Measurements from ENCODE around the gene NBEAL2.

Gene NBEAL2, protein sequence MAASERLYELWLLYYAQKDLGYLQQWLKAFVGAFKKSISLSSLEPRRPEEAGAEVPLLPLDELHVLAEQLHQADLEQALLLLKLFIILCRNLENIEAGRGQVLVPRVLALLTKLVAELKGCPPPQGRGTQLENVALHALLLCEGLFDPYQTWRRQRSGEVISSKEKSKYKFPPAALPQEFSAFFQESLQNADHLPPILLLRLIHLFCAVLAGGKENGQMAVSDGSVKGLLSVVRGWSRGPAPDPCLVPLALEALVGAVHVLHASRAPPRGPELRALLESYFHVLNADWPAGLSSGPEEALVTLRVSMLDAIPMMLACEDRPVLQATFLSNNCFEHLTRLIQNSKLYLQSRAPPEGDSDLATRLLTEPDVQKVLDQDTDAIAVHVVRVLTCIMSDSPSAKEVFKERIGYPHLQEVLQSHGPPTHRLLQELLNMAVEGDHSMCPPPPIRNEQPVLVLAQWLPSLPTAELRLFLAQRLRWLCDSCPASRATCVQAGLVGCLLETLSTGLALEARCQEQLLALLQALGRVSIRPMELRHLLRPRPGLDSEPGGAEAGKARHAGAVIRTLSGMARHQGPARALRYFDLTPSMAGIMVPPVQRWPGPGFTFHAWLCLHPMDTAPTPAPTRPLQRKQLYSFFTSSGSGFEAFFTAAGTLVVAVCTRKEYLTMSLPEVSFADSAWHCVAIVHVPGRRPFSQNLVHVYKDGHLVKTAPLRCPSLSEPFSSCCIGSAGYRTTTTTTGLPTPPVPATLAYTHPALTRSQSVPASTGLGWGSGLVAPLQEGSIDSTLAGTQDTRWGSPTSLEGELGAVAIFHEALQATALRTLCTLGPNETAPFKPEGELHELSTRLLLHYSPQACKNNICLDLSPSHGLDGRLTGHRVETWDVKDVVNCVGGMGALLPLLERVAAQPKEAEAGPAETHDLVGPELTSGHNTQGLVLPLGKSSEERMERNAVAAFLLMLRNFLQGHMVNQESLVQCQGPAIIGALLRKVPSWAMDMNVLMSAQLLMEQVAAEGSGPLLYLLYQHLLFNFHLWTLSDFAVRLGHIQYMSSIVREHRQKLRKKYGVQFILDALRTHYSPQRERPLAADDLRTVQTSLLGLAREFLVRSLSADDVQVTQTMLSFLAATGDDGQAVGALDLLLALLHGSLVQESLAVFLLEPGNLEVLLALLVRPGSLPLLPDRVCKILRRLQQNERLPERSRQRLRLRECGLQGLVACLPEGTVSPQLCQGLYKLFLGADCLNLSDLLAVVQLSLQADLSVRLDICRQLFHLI (N-terminal part only)

DNA sequence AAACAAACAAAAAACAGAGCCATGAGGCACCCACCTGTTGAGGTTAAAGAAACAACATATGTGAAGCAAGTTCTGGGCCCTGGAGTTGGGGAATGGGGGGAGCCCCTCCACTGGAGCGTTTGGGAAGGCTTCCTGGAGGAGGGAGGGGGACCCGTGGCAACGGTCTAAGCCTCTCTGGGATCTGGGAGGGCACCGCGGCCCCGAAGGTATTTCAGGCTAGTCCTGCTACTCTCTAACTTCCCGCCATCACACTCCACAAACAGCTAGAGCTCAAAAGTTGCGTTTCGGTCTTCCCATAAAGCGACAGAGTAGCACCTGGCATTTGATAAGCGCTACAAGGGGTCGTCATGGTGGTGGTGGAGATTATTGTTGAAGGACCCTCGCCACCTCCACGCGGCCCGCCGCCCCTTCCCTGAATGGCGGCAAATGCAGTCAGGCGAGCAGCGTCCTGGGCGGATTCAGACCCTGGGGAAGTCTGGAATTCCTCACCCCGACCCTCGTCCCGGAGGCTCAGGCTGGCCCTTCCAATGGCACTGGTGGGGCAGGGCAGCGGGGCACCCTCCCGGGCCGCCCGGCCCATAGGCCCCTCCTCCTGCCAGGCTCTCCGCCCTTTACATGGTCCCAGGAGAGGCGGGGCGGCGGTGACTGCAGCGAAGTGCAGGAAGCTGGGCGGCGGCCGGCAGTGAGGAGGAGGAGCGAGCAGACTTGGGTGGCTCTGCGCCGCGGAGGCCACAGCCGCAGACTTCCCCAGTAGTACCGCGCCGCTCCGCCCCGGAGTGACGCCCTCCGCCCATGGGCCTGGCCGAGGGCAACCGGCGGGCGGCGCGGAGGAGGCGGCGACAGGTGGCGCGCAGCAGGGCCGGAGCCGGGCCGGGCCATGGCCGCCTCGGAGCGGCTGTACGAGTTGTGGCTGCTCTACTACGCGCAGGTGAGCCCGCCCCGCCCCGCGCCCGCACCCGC, at the start of gene NBEAL2:
TSS of gene NBEAL2 (plus strand) at position 682 of the 960 bp plus-strand sequence. CDS start at position 878, 196 bp downstream.
- no peaks in the 10 kb centered on the region for H3K9me3 Mint-ChIP-seq
- H3K27ac Mint-ChIP-seq: peak within 1 kb of the TSS; percentile 94
- peaks cover 66% of the 10 kb centered on the region for H3K4me1 Mint-ChIP-seq (ENCODE audit: low read depth)
- H3K36me3 Mint-ChIP-seq (ENCODE audit: low read depth): peaks cover 35% of the 10 kb centered on the region
- H3K27me3 Mint-ChIP-seq: no peaks in the 10 kb centered on the region
- DNase-seq: peak; percentile 96
- peak within 1 kb of the TSS; percentile 87 for H3K4me3 Mint-ChIP-seq

DNA sequence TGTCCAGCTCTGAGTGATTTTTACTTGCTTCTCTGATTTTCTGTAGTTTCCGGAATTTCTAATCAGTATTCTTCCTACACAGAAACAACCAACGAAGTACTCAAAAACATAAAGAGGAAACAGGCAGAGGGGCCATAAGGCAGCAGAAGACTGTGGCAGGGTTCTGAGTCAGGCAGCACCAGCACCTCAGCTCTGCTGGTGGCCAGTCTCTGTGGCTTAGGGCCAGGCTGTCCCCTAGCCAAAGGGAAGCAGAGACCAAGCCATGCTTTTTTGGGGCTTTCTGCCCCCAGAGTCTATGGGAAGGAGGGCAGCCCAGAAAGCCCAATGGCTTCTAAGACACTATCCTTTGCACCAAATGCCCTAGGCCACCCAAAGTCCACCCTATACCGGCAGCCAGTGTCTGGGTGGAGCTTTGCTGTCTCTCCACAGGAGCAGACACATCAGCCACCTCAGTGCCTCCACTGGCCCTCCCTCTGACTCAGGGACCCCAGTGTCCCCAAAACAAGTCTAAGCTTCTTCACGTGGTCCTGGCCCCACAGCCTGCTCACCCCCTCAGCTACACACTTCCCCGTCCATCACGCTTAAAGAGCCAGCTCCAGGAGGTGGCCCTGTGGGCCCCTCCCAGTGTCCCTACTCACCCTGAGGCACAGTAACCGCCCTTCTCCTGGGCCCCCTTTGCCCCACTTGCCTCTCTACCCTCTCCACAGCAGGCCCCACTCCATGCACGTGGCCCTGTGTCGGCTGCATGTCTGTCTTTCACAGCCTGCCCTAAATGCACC, 49.1 kb upstream of the NBEAL2 start:
- Mint-ChIP-seq H3K9me3 (no peaks in the 10 kb centered on the region), H3K36me3 (ENCODE audit: low read depth) (peaks cover 88% of the 10 kb centered on the region), H3K4me3 (no peak overlapping the region), H3K4me1 (ENCODE audit: low read depth) (peaks cover 83% of the 10 kb centered on the region), H3K27me3 (no peaks in the 10 kb centered on the region), H3K27ac (peak overlapping the region; percentile 55)
- DNase-seq: no peak

DNA sequence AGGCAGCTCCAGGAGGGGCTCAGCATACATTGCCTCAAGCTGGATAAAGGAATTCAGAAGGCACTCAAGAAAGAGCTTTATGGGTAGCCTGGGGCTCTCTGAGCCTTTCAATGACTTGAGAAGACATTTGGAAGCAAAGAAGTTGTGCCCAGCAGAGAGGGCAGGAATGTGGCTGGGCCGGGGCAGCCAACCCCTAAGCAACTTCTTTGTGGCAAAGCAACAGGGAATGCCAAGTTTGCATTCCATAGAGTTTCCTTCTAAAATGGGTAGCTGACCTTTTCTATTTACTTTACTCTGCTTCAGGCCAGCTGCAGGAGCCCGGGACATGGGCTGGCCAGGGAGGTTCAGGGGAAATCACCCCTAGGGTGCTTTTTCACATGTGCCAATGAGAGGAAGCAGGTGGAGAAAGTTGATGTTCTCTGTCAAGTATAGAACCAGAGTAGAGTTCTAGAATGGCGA, 48.5 kb upstream of the NBEAL2 start:
- no peak overlapping the region for H3K4me3 Mint-ChIP-seq

DNA sequence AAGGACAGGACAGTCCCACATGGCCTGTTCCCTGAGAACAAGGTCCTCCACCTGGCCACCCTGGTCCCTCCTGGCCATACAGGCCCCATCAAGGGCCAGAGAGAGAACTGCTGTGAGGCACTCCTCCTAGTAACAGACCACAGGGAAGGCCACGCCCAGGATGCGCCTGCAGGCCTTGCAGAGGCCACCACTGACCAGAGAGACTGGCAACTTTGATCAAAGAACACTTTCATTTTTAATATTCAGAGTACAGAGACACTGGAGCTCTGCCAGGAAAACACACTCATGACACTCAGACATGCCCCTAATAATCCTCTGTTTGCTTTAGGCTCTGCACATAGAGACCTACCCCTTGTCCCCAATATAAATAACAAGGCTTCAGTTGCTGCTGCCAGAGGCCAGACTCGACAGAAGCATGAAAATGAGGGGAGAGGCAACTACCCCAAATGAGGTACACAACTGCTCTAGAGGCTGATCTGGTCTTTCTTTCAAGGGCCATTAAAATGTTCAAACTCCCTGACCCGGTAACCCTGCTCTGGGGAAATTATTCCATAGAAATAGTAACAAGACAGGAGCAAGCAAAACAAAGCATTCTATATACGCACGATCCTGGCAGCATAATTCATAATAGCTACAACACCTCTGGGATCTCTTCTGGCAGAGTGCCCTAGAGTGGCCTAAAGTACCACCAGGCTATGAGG, 47.7 kb upstream of the NBEAL2 start:
- Mint-ChIP-seq H3K4me1 (ENCODE audit: low read depth) (peaks cover 90% of the 10 kb centered on the region), H3K36me3 (ENCODE audit: low read depth) (peaks cover 89% of the 10 kb centered on the region), H3K4me3 (no peak overlapping the region)

More for the DNA sequence above, 48.5 kb upstream of the NBEAL2 start:
- H3K36me3 Mint-ChIP-seq (ENCODE audit: low read depth): peaks cover 88% of the 10 kb centered on the region
- DNase-seq: no peak
- H3K9me3 Mint-ChIP-seq: no peaks in the 10 kb centered on the region
- H3K4me1 Mint-ChIP-seq (ENCODE audit: low read depth): peaks cover 87% of the 10 kb centered on the region
- H3K27ac Mint-ChIP-seq: peak overlapping the region; percentile 55
- no peaks in the 10 kb centered on the region for H3K27me3 Mint-ChIP-seq

DNA sequence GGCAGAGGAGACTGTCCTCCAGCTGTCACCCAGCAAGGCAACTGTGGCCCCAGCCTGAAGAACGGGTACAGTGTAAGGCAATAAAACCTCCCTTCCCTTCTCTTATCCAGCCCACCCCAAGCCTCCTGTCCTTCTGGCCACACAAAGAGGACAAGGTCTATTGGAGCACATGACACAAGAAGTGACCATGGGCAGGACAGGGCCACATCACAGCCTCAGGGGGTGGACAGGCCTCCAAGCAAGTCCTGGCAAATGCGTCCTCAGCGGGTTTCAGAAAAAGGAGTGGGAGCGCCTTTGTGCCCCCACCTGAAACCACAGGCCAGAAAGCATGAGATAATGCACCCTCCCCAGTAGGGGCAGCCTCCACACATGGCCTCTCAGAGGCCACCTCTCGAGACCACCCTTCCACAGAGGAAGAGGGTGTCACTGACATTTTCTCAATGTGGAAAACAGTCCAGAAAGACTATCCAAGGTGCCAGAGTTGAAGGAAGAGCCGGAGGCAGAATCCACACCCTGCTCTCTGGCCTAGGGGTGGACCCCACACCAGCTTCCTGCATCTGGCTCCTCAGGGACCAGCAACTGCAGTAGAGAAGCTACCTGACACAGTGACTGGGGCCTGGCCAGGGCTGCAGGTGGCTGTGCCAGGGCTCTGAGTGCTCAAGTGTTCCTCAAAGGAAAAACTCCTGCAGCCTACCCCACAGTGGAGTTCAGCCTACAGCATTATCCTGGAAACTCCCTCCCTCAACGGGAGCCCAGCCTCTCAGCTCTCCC, 46.8 kb upstream of the NBEAL2 start:
- peaks cover 81% of the 10 kb centered on the region for H3K4me1 Mint-ChIP-seq (ENCODE audit: low read depth)
- no peak for DNase-seq
- H3K9me3 Mint-ChIP-seq: no peaks in the 10 kb centered on the region
- H3K4me3 Mint-ChIP-seq: no peak overlapping the region
- no peaks in the 10 kb centered on the region for H3K27me3 Mint-ChIP-seq
- H3K36me3 Mint-ChIP-seq (ENCODE audit: low read depth): peaks cover 89% of the 10 kb centered on the region
- H3K27ac Mint-ChIP-seq: peak overlapping the region; percentile 59

More for the DNA sequence above, 47.7 kb upstream of the NBEAL2 start:
- H3K27ac Mint-ChIP-seq: peak overlapping the region; percentile 55
- no peak for DNase-seq
- no peaks in the 10 kb centered on the region for H3K27me3 Mint-ChIP-seq
- no peaks in the 10 kb centered on the region for H3K9me3 Mint-ChIP-seq

DNA sequence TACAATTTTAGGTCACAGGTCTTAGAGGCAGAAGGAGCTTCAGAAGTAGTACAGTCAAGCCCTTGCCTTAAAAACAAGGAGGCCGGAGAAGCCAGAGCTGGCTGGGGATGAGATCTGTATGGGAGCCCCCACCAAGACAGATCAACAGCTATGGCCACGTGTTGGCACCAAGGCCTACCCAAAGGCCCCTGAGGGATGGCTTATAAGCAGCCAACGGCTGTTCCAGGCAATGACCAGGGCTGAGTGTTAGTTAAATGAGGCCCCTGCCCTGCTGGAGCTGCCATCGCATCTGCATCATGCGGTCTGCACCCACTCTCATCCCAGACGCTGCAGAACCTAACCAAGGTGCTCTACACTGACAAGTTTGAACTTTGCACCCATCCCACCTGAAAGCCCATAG, 46.2 kb upstream of the NBEAL2 start:
- Mint-ChIP-seq H3K9me3 (no peaks in the 10 kb centered on the region), H3K4me1 (ENCODE audit: low read depth) (peaks cover 80% of the 10 kb centered on the region), H3K27me3 (no peaks in the 10 kb centered on the region), H3K36me3 (ENCODE audit: low read depth) (peaks cover 90% of the 10 kb centered on the region), H3K4me3 (no peak overlapping the region), H3K27ac (peak overlapping the region; percentile 59)
- no peak for DNase-seq

DNA sequence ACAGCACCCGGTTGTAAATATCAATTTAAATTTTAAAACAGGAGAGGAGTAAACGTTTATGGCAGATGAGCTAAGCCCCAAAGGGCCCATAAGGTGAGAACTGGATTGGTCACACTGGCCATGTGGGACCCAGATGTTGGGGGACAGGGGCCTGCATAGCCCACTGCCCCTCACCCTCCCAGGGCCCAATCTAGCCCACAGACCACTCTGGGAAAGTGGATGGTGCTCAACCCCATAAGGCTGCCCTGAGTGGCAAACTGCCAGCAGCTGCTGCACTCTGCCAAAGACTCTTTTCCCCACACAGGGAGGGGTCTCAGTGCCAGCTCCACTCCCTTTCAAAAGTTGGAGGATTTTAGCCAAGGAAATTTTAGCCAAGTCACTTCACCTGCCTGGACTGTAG, 45.4 kb upstream of the NBEAL2 start:
- H3K4me3 Mint-ChIP-seq: no peak overlapping the region
- H3K9me3 Mint-ChIP-seq: no peaks in the 10 kb centered on the region
- H3K4me1 Mint-ChIP-seq (ENCODE audit: low read depth): peaks cover 74% of the 10 kb centered on the region
- no peak for DNase-seq
- peaks cover 90% of the 10 kb centered on the region for H3K36me3 Mint-ChIP-seq (ENCODE audit: low read depth)
- no peaks in the 10 kb centered on the region for H3K27me3 Mint-ChIP-seq
- peak overlapping the region; percentile 33 for H3K27ac Mint-ChIP-seq

DNA sequence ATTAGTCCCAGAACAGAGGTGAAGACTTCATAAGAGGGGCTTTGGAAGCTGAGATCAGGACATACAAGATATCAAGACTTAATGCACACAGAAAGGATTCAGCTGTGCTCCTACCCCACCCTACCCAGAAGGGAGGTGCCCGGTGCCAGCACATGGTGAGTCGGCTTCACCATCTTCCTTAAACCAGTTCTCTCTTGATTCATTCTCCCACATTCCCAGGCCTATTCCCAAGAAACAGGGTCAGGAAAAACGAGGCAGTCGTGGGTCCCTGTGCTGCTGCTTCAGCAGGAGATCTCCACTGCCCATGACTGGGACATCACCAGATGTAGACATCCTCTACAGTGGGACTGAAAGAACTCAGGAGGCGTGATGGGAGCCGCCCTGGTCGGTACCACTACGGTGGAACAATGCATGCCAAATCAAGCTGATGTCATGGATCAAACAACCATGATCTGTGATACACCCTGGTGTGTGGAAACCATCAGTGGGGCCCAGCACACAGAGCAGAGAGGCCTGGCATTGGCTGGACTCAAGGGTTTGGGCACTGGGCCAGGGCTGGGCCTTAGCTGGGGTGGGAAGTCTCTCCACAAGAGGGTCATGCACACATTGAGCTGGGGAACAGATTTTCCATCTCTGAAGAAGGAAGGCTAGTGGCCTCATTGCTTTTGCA, 44.8 kb upstream of the NBEAL2 start:
- Mint-ChIP-seq H3K27me3 (no peaks in the 10 kb centered on the region), H3K4me1 (ENCODE audit: low read depth) (peaks cover 72% of the 10 kb centered on the region), H3K36me3 (ENCODE audit: low read depth) (peaks cover 90% of the 10 kb centered on the region)

DNA sequence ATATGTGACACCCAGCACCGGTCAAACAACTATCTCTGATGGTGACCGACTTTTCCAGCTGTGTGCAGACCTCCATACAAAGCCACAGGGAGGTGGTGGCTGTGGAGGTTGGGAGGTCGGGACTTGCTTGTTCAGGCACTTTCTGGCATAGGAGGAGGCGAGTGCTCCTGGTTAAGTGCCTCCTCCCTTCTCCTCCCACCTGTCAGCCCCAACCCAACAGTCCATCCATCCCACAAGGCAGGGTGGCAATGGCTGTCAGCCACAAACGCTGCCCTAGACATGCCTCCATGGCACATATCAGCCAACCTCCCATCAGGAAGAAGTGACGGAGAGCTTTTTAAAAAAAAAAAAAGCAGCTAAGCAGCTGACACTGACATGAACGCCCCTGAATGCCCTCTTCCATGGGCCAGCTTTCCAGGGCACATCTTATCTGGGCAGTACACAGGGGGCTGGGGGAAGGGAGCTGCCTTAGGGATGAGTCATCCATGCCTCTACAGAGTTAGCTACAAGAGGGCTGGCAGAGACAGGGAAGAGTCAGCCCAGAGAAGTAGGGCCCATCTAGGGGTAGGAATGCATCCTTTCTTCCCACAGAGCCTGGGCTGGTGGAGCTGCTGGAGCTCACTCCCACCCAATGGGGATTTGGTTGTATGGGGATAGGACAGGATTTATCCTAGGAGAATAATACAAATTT, 44.2 kb upstream of the NBEAL2 start:
- no peak for DNase-seq
- no peaks in the 10 kb centered on the region for H3K9me3 Mint-ChIP-seq
- H3K36me3 Mint-ChIP-seq (ENCODE audit: low read depth): peaks cover 92% of the 10 kb centered on the region
- H3K27ac Mint-ChIP-seq: peak overlapping the region; percentile 42
- H3K27me3 Mint-ChIP-seq: no peaks in the 10 kb centered on the region
- H3K4me1 Mint-ChIP-seq (ENCODE audit: low read depth): peaks cover 73% of the 10 kb centered on the region
- no peak overlapping the region for H3K4me3 Mint-ChIP-seq

More for the DNA sequence above, 44.8 kb upstream of the NBEAL2 start:
- Mint-ChIP-seq H3K9me3 (no peaks in the 10 kb centered on the region), H3K4me3 (no peak overlapping the region), H3K27ac (peak overlapping the region; percentile 33)
- DNase-seq: no peak

DNA sequence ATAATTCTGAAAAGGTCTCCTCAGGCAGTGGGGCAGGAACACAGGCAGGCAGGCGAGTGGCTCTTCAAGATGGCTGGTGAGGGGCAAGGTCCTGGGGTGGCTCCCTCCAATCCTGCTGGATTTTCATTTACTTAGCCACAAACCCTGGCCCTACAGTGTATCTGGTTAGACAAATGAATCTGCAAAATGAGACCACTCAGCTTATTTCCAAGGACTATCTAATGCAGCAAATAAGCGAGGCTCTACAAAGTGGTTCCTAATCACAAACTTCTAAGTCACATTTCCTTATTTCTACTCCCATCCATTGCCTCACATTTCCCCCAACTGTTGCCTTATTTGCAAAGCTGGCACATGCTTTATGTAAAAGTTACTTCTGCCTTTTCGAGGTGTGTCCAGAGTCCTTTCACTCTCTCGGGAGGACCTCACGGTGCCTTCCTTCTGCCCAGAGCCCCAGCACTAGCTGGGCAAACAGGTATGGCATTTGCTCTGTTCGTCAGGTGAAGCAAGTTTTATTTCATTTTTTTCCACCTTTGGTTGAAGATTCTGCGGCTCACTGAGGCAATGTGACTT, 43.4 kb upstream of the NBEAL2 start:
- Mint-ChIP-seq H3K4me1 (ENCODE audit: low read depth) (peaks cover 69% of the 10 kb centered on the region), H3K4me3 (no peak overlapping the region), H3K27ac (peak overlapping the region; percentile 72)

More for the DNA sequence above, 43.4 kb upstream of the NBEAL2 start:
- no peaks in the 10 kb centered on the region for H3K27me3 Mint-ChIP-seq
- H3K9me3 Mint-ChIP-seq: no peaks in the 10 kb centered on the region
- peaks cover 92% of the 10 kb centered on the region for H3K36me3 Mint-ChIP-seq (ENCODE audit: low read depth)
- no peak for DNase-seq

All from activated T-cell treated with anti-CD3 and anti-CD28 coated beads, Interleukin-2, amount 50 U/mL, for 24 hours (primary cell).